OCI-LY1 (cell line): ENCODE data around the gene HLCS.

Experiments used
- H2AFZ ChIP-seq: fragments of 200-600 bp; sonication (generic), shearing (Covaris generic); 2 replicates; pipeline ENCODE4 v1.6.0; 2014; ENCODE audit warnings: antibody characterized with exemption, mild to moderate bottlenecking, low read length
- H3F3A ChIP-seq: fragments of 200-600 bp; sonication (generic), shearing (Covaris generic); 2 replicates; pipeline ENCODE4 v1.6.0; 2014; ENCODE audit warnings: mild to moderate bottlenecking, antibody characterized with exemption, low read length, moderate library complexity; ENCODE audit not compliant: insufficient read depth
- H3K27ac ChIP-seq: fragments of 200-600 bp; sonication (generic); 2 replicates; pipeline ENCODE4 v1.5.1; 2014; ENCODE audit warnings: low read length, mixed run types, mild to moderate bottlenecking, low read depth; ENCODE audit not compliant: poor library complexity, severe bottlenecking
- H3K27me3 ChIP-seq: fragments of 200-600 bp; sonication (generic); 2 replicates; pipeline ENCODE4 v1.6.0; 2014; ENCODE audit warnings: antibody characterized with exemption, mild to moderate bottlenecking, low read length, moderate library complexity; ENCODE audit not compliant: insufficient read depth
- H3K36me3 ChIP-seq: fragments of 200-600 bp; sonication (generic); 2 replicates; pipeline ENCODE4 v1.6.1; 2014; ENCODE audit warnings: mild to moderate bottlenecking, antibody characterized with exemption, low read length, moderate library complexity, mixed read lengths; ENCODE audit not compliant: insufficient read depth
- H3K4me1 ChIP-seq: fragments of 200-600 bp; sonication (generic); 2 replicates; pipeline ENCODE4 v1.5.1; 2014; ENCODE audit warnings: mild to moderate bottlenecking, low read length, moderate library complexity; ENCODE audit not compliant: insufficient read depth, severe bottlenecking
- H3K4me2 ChIP-seq: fragments of 200-600 bp; sonication (generic), shearing (Covaris generic); 2 replicates; pipeline ENCODE4 v1.6.1; 2014; ENCODE audit warnings: low read length
- H3K4me3 ChIP-seq: fragments of 200-600 bp; sonication (generic); 2 replicates; pipeline ENCODE4 v1.5.1; 2014; ENCODE audit warnings: low read length, low read depth, mild to moderate bottlenecking, mixed read lengths; ENCODE audit not compliant: poor library complexity, severe bottlenecking
- H3K79me2 ChIP-seq: fragments of 200-600 bp; shearing (Covaris generic); 2 replicates; pipeline ENCODE4 v1.6.1; 2016; ENCODE audit warnings: mixed run types, low read length, mixed read lengths; ENCODE audit not compliant: insufficient read depth
- H3K9ac ChIP-seq: fragments of 200-600 bp; sonication (generic), shearing (Covaris generic); 2 replicates; pipeline ENCODE4 v1.6.1; 2014; ENCODE audit warnings: mild to moderate bottlenecking, low read length, mixed read lengths
- H3K9me2 ChIP-seq: fragments of 200-600 bp; sonication (generic), shearing (Covaris generic); 2 replicates; pipeline ENCODE4 v1.6.1; 2014; ENCODE audit warnings: low read depth, mild to moderate bottlenecking, low read length, mixed read lengths
- H3K9me3 ChIP-seq: fragments of 200-600 bp; shearing (Covaris generic); 2 replicates; pipeline ENCODE4 v1.6.1; 2014; ENCODE audit warnings: low read length, mixed read lengths
- H4K20me1 ChIP-seq: fragments of 200-600 bp; sonication (generic), shearing (Covaris generic); 2 replicates; pipeline ENCODE4 v1.6.0; 2016; ENCODE audit warnings: mild to moderate bottlenecking, low read length; ENCODE audit not compliant: insufficient read depth
- EZH2 ChIP-seq: fragments of 200-600 bp; sonication (generic), shearing (Covaris generic); IDR thresholded peaks from 2 replicates; pipeline ENCODE4 v1.8.0; 2017; ENCODE audit warnings: borderline replicate concordance, mixed run types, mild to moderate bottlenecking, antibody characterized with exemption, low read length, moderate library complexity, mixed read lengths
- TF ChIP-seq, protein P1 (sequence below): fragments of 200-600 bp; sonication (generic), shearing (Covaris generic); IDR thresholded peaks from 2 replicates; pipeline ENCODE4 v1.5.1; 2017; ENCODE audit warnings: mild to moderate bottlenecking, antibody characterized with exemption, low read length, moderate library complexity, mixed read lengths

The HLCS gene

DNA sequence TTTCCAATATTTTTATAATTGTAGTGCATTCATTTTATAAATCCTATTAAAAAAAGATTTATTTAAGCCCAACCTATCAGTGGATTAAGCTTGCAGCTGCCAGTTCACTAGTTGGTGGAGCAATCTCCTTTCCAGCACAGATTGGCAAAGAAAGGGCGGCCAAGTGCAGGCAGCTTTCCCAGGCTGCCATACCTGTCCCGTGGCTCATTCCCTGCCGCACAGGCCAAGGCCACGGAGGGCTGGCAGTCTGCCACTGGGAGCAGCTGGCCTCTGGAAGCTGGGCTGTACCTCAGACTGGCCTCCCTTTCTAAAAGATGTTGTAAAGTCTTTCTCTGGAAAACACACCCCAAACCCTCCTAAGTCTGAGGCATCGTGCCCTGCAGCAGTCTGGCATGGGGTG, 193.4 kb downstream of the HLCS start:
- no peaks in the 10 kb centered on the region for H3K79me2 ChIP-seq
- no peaks in the 10 kb centered on the region for H3F3A ChIP-seq
- H3K4me2 ChIP-seq, result no peak overlapping the region
- no peak overlapping the region for H3K9ac ChIP-seq
- no peaks in the 10 kb centered on the region for H3K27me3 ChIP-seq
- H4K20me1 ChIP-seq, result no peaks in the 10 kb centered on the region
- H3K27ac ChIP-seq, result no peak overlapping the region
- no peak for TF ChIP-seq EZH2
- TF ChIP-seq, protein P1, sequence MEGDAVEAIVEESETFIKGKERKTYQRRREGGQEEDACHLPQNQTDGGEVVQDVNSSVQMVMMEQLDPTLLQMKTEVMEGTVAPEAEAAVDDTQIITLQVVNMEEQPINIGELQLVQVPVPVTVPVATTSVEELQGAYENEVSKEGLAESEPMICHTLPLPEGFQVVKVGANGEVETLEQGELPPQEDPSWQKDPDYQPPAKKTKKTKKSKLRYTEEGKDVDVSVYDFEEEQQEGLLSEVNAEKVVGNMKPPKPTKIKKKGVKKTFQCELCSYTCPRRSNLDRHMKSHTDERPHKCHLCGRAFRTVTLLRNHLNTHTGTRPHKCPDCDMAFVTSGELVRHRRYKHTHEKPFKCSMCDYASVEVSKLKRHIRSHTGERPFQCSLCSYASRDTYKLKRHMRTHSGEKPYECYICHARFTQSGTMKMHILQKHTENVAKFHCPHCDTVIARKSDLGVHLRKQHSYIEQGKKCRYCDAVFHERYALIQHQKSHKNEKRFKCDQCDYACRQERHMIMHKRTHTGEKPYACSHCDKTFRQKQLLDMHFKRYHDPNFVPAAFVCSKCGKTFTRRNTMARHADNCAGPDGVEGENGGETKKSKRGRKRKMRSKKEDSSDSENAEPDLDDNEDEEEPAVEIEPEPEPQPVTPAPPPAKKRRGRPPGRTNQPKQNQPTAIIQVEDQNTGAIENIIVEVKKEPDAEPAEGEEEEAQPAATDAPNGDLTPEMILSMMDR, result no peak
- no peaks in the 10 kb centered on the region for H3K9me2 ChIP-seq
- H3K4me3 ChIP-seq, result no peak overlapping the region
- H3K36me3 ChIP-seq, result no peaks in the 10 kb centered on the region
- H2AFZ ChIP-seq, result no peak overlapping the region
- H3K9me3 ChIP-seq, result no peaks in the 10 kb centered on the region
- H3K4me1 ChIP-seq, result no peaks in the 10 kb centered on the region

DNA sequence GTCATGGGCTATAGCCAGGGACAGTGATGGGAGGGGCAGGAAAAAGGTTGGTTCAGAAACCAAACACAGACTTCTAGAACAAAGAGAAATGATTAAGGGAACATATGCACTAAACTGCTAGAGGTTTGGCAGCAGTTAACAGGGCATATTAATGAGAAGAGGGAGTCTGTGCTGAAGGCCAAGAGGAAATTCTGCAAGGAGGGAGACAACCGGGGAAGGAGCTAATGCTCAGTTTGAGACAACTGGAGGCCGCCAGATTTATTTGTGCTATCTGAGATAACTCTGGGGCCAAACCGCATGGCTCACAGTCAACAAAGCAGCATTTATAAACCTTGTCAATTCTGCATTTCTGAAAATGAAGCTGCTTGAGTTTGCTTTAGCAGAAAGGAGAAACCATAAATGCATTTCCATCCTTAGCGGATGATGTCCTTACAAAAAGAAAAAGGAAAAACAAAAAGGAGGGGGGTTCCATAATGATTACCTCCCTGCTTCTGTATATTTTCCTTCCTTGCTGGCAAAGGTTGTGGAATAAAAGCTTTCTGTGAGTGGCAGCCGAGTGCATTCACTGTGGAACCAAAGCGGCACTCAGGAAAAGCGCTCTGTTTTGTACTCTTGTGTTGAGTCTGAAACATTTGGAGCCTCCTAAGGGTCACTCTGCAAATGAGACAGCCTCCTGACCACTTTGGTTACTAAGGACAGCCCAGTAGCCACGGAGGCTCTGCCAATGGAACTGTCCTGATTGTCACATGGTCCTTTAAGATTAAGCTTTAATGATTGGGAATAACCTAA, 197.2 kb downstream of the HLCS start:
- no peaks in the 10 kb centered on the region for H4K20me1 ChIP-seq
- no peaks in the 10 kb centered on the region for H3K9me3 ChIP-seq
- H3K9ac ChIP-seq, result no peak overlapping the region
- no peaks in the 10 kb centered on the region for H3K4me1 ChIP-seq
- no peak for TF ChIP-seq EZH2
- TF ChIP-seq, protein P1, result no peak
- H2AFZ ChIP-seq, result no peak overlapping the region
- no peaks in the 10 kb centered on the region for H3K36me3 ChIP-seq
- H3K27me3 ChIP-seq, result no peaks in the 10 kb centered on the region
- no peaks in the 10 kb centered on the region for H3F3A ChIP-seq
- H3K4me2 ChIP-seq, result no peak overlapping the region
- no peaks in the 10 kb centered on the region for H3K9me2 ChIP-seq
- H3K4me3 ChIP-seq, result no peak overlapping the region
- H3K27ac ChIP-seq, result no peak overlapping the region
- no peaks in the 10 kb centered on the region for H3K79me2 ChIP-seq

DNA sequence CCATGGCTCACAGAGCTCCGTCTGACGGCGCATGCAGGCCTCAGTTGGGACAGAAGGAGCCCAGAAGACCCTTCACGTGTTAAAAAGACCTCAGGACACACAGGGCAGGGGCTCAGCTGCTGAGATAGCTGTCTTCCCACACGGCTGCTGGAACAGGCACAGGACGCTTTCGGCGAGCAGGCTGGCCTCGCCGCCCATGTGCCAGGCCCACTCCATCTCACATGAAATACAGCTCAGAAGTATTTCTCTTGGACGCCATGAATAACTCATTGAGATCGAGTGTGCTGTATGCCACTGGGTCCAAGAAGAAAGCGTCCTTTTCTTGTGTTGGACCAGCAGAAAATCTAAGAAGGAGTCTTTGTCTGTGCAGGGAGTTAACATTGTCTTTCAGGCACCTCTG, 198.0 kb downstream of the HLCS start:
- TF ChIP-seq EZH2, result no peak
- TF ChIP-seq, protein P1, result no peak
- H3K4me2 ChIP-seq, result no peak overlapping the region

More for the DNA sequence above, 198.0 kb downstream of the HLCS start:
- Histone ChIP-seq H3K4me1 (no peaks in the 10 kb centered on the region), H3K36me3 (no peaks in the 10 kb centered on the region), H3K9ac (no peak overlapping the region), H3K9me2 (no peaks in the 10 kb centered on the region), H3K9me3 (no peaks in the 10 kb centered on the region), H3K79me2 (no peaks in the 10 kb centered on the region), H3K4me3 (no peak overlapping the region), H4K20me1 (no peaks in the 10 kb centered on the region), H3F3A (no peaks in the 10 kb centered on the region), H2AFZ (no peak overlapping the region), H3K27me3 (no peaks in the 10 kb centered on the region), H3K27ac (no peak overlapping the region)
